Measurements from ENCODE around the gene TMIGD2. TPM values are rescaled to one million over a fixed set of nuclear protein-coding genes. Genes with fewer than 3 reads are reported as not detected.
"Not testable (repeated sequence)": the region's sequence is repeated elsewhere in the genome, so short reads cannot be mapped to it uniquely, and the experiment has no call there.

The TMIGD2 gene
- total RNA-seq, 1 experiment from 2014 or later = not detected

DNA sequence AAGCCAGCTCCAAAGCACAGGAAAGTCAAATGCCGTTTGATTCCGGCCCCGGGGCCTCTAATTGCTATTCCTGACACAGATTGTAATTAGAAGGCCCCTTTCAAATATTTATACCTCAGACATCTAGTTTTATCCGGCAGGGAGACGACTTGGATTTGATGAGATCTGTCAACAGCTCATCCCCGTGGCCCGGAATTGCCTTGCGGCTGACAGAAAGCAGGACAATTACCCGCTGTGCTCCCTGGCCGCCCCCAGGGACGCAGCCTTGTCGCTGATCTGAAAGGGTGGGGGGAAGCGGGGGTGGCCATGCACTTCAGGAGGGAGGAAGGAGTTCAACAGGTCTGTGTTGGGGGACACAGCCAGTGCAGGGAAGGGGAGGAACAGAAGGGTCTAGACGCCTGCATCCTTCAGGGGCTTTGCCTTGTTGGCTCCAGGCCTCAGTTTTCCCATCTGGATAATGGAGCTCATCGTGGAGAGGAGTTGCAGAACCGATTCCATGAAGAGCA is 24.9 kb downstream of the TMIGD2 start:
- intact Hi-C loops (cut with micrococcal nuclease; ENCODE audit: unreplicated experiment) = no loop called here
- Histone ChIP-seq H3K27ac (ENCODE audit: low read depth, low read length, poor library complexity, severe bottlenecking) (no peak overlapping the region), H3K9me3 (ENCODE audit: low read depth, low read length, poor library complexity, severe bottlenecking) (no peaks in the 10 kb centered on the region), H3K36me3 (ENCODE audit: insufficient read depth, low read length, poor library complexity, severe bottlenecking) (no peaks in the 10 kb centered on the region), H3K27me3 (replicated peaks; ENCODE audit: insufficient read depth, low read depth, low read length, poor library complexity) (peaks cover 40% of the 10 kb centered on the region), H3K4me3 (ENCODE audit: low read depth, low read length, poor library complexity, severe bottlenecking) (no peak overlapping the region), H3K4me1 (ENCODE audit: insufficient read depth, low read length, poor library complexity, severe bottlenecking) (peaks cover 5% of the 10 kb centered on the region)
- CTCF ChIA-PET = interaction anchor here (0.5 to 1.3 kb wide), 2 partner anchors 9 to 369 kb away, joined by 4 to 6 read pairs; no protein-coding TSS in a partner anchor
- TF ChIP-seq, protein P1, sequence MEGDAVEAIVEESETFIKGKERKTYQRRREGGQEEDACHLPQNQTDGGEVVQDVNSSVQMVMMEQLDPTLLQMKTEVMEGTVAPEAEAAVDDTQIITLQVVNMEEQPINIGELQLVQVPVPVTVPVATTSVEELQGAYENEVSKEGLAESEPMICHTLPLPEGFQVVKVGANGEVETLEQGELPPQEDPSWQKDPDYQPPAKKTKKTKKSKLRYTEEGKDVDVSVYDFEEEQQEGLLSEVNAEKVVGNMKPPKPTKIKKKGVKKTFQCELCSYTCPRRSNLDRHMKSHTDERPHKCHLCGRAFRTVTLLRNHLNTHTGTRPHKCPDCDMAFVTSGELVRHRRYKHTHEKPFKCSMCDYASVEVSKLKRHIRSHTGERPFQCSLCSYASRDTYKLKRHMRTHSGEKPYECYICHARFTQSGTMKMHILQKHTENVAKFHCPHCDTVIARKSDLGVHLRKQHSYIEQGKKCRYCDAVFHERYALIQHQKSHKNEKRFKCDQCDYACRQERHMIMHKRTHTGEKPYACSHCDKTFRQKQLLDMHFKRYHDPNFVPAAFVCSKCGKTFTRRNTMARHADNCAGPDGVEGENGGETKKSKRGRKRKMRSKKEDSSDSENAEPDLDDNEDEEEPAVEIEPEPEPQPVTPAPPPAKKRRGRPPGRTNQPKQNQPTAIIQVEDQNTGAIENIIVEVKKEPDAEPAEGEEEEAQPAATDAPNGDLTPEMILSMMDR (conservative IDR thresholded peaks at IDR 0.05; ENCODE audit: low read depth, low read length) = no peak
- no peak for TF ChIP-seq EZH2 (IDR thresholded peaks at IDR 0.05; ENCODE audit: borderline replicate concordance, low read depth, low read length, poor library complexity, severe bottlenecking)
- no TSS peak for BruUV-seq (replicated peaks)
- POLR2A ChIA-PET (ENCODE audit: low non-redundant PET) = no interaction called here
- DNase-seq (ENCODE audit: low spot score) = peak; percentile 40

DNA sequence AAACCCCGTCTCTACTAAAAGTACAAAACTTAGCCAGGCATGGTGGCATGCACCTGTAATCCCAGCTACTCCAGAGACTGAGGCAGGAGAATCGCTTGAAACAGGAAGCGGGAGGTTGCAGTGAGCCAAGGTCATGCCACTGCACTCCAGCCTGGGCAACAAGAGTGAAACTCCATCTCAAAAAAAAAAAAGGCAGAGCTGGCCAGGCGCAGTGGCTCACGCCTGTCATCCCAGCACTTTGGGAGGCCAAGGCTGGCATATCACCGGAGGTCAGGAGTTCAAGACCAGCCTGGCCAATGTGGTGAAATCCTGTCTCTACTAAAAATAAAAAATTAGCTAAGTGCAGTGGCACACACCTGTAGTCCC is 27.9 kb downstream of the TMIGD2 start:
- peaks cover 12% of the 10 kb centered on the region for H3K27me3 ChIP-seq (replicated peaks; ENCODE audit: insufficient read depth, low read depth, low read length, poor library complexity)
- intact Hi-C loops (cut with micrococcal nuclease; ENCODE audit: unreplicated experiment); CTCF ChIA-PET; H3K4me3 ChIP-seq (ENCODE audit: low read depth, low read length, poor library complexity, severe bottlenecking); BruUV-seq (replicated peaks); DNase-seq (ENCODE audit: low spot score); H3K9me3 ChIP-seq (ENCODE audit: low read depth, low read length, poor library complexity, severe bottlenecking); H3K4me1 ChIP-seq (ENCODE audit: insufficient read depth, low read length, poor library complexity, severe bottlenecking); H3K27ac ChIP-seq (ENCODE audit: low read depth, low read length, poor library complexity, severe bottlenecking); H3K36me3 ChIP-seq (ENCODE audit: insufficient read depth, low read length, poor library complexity, severe bottlenecking): not testable (repeated sequence)
- POLR2A ChIA-PET (ENCODE audit: low non-redundant PET) = interaction anchor here (0.8 kb wide), 1 partner anchor 49 kb away, joined by 7 read pairs; no protein-coding TSS in a partner anchor

DNA sequence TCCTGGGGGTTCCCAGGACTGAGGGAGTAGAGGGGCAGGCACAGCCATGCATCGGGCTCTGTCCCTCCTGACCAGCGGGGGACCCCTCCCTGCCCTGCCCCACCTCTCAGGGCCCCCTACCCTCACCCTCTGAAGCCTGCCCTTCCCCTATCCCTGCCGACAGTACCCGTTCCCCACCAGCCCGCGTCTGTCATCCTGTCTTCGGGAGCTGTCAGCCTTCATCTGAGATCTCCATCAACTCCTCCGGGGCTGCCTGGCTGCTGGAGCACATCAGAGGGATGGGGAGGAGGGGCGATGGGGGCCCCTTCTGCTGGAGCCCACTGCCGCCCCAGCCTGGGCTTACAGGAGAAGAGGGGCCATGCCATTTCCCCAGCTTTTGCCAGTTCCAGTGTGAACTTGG is 29.3 kb downstream of the TMIGD2 start:
- Histone ChIP-seq H3K4me3 (ENCODE audit: low read depth, low read length, poor library complexity, severe bottlenecking) (no peak overlapping the region), H3K36me3 (ENCODE audit: insufficient read depth, low read length, poor library complexity, severe bottlenecking) (peaks cover 6% of the 10 kb centered on the region), H3K4me1 (ENCODE audit: insufficient read depth, low read length, poor library complexity, severe bottlenecking) (no peaks in the 10 kb centered on the region), H3K9me3 (ENCODE audit: low read depth, low read length, poor library complexity, severe bottlenecking) (no peaks in the 10 kb centered on the region), H3K27ac (ENCODE audit: low read depth, low read length, poor library complexity, severe bottlenecking) (no peak overlapping the region), H3K27me3 (replicated peaks; ENCODE audit: insufficient read depth, low read depth, low read length, poor library complexity) (no peaks in the 10 kb centered on the region)
- TF ChIP-seq, protein P1 (conservative IDR thresholded peaks at IDR 0.05; ENCODE audit: low read depth, low read length) = no peak
- TF ChIP-seq EZH2 (IDR thresholded peaks at IDR 0.05; ENCODE audit: borderline replicate concordance, low read depth, low read length, poor library complexity, severe bottlenecking) = no peak
- CTCF ChIA-PET = interaction anchor here (0.6 kb wide), 1 partner anchor 198 kb away, joined by 3 read pairs; no protein-coding TSS in a partner anchor
- intact Hi-C loops (cut with micrococcal nuclease; ENCODE audit: unreplicated experiment) = no loop called here
- POLR2A ChIA-PET (ENCODE audit: low non-redundant PET) = no interaction called here
- BruUV-seq (replicated peaks) = no TSS peak
- DNase-seq (ENCODE audit: low spot score) = no peak
